HepG2 (cell line): ENCODE data around the gene MLST8. TPM values are rescaled to one million over a fixed set of nuclear protein-coding genes. Genes with fewer than 3 reads are reported as not detected.

Source experiments
- KAT7 ChIP-seq: IDR thresholded peaks from 2 replicates; pipeline ENCODE4 v1.6.1; 2018; ENCODE audit warnings: borderline replicate concordance, missing compliant biosample characterization
- KDM2A ChIP-seq: sonication (generic); formaldehyde crosslinking; IDR thresholded peaks from 2 replicates; pipeline ENCODE4 v1.4.0; 2020; ENCODE audit warnings: low read depth, missing genetic modification reagents, borderline replicate concordance
- NFATC3 ChIP-seq: sonication (generic); formaldehyde crosslinking; IDR thresholded peaks from 2 replicates; pipeline ENCODE4 v1.5.1; 2020; ENCODE audit warnings: mild to moderate bottlenecking, missing genetic modification reagents
- NFYC ChIP-seq: IDR thresholded peaks from 2 replicates; pipeline ENCODE4 v1.6.1; 2016; ENCODE audit warnings: missing genetic modification reagents, missing compliant biosample characterization
- RFXANK ChIP-seq: IDR thresholded peaks from 2 replicates; pipeline ENCODE4 v1.6.1; 2016
- RNF2 ChIP-seq: fragments of 450-650 bp; conservative IDR thresholded peaks from 2 replicates; pipeline ENCODE4 v1.6.1; 2016; ENCODE audit warnings: low read depth
- SMAD1 ChIP-seq: sonication (generic); formaldehyde crosslinking; IDR thresholded peaks from 2 replicates; pipeline ENCODE4 v1.4.0; 2020; ENCODE audit warnings: missing genetic modification reagents, low read depth, mild to moderate bottlenecking, borderline replicate concordance
- SRY ChIP-seq: sonication (generic); formaldehyde crosslinking; IDR thresholded peaks from 2 replicates; pipeline ENCODE4 v1.8.0; 2022; ENCODE audit warnings: mild to moderate bottlenecking, missing genetic modification reagents
- XBP1 ChIP-seq: sonication (generic); formaldehyde crosslinking; IDR thresholded peaks from 2 replicates; pipeline ENCODE4 v1.5.0; 2020; ENCODE audit warnings: missing genetic modification reagents
- YY1 ChIP-seq: IDR thresholded peaks from 2 replicates; pipeline ENCODE4 v1.6.1; 2011; ENCODE audit warnings: low read length, low read depth, moderate library complexity, mild to moderate bottlenecking; ENCODE audit not compliant: insufficient read depth, insufficient replicate concordance
- ZFP41 ChIP-seq: sonication (generic); formaldehyde crosslinking; IDR thresholded peaks from 2 replicates; pipeline ENCODE4 v1.4.0; 2020; ENCODE audit warnings: mild to moderate bottlenecking, missing genetic modification reagents, borderline replicate concordance
- ZFP91 ChIP-seq: sonication (generic); formaldehyde crosslinking; IDR thresholded peaks from 2 replicates; pipeline ENCODE4 v1.9.0; 2022; ENCODE audit warnings: missing genetic modification reagents, mild to moderate bottlenecking, borderline replicate concordance
- ZNF230 ChIP-seq: sonication (generic); formaldehyde crosslinking; IDR thresholded peaks from 2 replicates; pipeline ENCODE4 v1.4.0; 2020; ENCODE audit warnings: mild to moderate bottlenecking, missing genetic modification reagents
- ZNF234 ChIP-seq: sonication (generic); formaldehyde crosslinking; conservative IDR thresholded peaks from 2 replicates; pipeline ENCODE4 v1.5.1; 2020; ENCODE audit warnings: mild to moderate bottlenecking, missing genetic modification reagents
- ZNF333 ChIP-seq: sonication (generic); formaldehyde crosslinking; IDR thresholded peaks from 2 replicates; pipeline ENCODE4 v1.4.0; 2020; ENCODE audit warnings: mild to moderate bottlenecking, missing genetic modification reagents, borderline replicate concordance
- ZNF34 ChIP-seq: sonication (generic); formaldehyde crosslinking; IDR thresholded peaks from 2 replicates; pipeline ENCODE4 v1.4.0; 2020; ENCODE audit warnings: mild to moderate bottlenecking, missing genetic modification reagents, borderline replicate concordance
- ZNF432 ChIP-seq: sonication (generic); formaldehyde crosslinking; IDR thresholded peaks from 2 replicates; pipeline ENCODE4 v1.5.0; 2020; ENCODE audit warnings: missing genetic modification reagents, mild to moderate bottlenecking, borderline replicate concordance
- ZNF879 ChIP-seq: sonication (generic); formaldehyde crosslinking; IDR thresholded peaks from 2 replicates; pipeline ENCODE4 v1.8.1; 2023; ENCODE audit warnings: missing genetic modification reagents
- polyA plus RNA-seq, 8 experiments: library from polyadenylated mRNA; depleted of rRNA in 3 of 8; stranded (reverse) in 7 of 8; unstranded in 1 of 8; fragments of >200 nt; fragmentation: Illumina TruSeq in 4 of 8; extraction: Trizol in 4 of 8; gene quantifications; 2 replicates each; pipeline versions ENCODE4 v1.2.1 to v1.2.3, GENCODE V29; 2011 to 2016; ENCODE audit warnings: low read depth in 4 of 8, missing spikeins in 1 of 8, mixed read lengths in 1 of 8; ENCODE audit not compliant: insufficient read depth in 1 of 8
- total RNA-seq, 5 experiments: library from RNA; depleted of rRNA; stranded (reverse); fragments of >200 nt; fragmentation: Illumina TruSeq; extraction: Trizol; gene quantifications; 2 replicates each; pipeline ENCODE4 v1.2.3, GENCODE V29; 2016; ENCODE audit warnings: low read depth in 1 of 5
- TF ChIP-seq, protein P1 (sequence below): sonication (generic); formaldehyde crosslinking; IDR thresholded peaks from 2 replicates; pipeline ENCODE4 v1.5.0; 2020; ENCODE audit warnings: mild to moderate bottlenecking, missing genetic modification reagents, borderline replicate concordance
- TF ChIP-seq, protein P2 (sequence below): sonication (generic); formaldehyde crosslinking; IDR thresholded peaks from 2 replicates; pipeline ENCODE4 v1.5.1; 2020; ENCODE audit warnings: missing genetic modification reagents, mild to moderate bottlenecking, borderline replicate concordance
- TF ChIP-seq, protein P3 (sequence below): sonication (generic); formaldehyde crosslinking; IDR thresholded peaks from 2 replicates; pipeline ENCODE4 v1.9.0; 2021; ENCODE audit warnings: missing genetic modification reagents, mild to moderate bottlenecking, borderline replicate concordance
- TF ChIP-seq, protein P4 (sequence below): sonication (generic); formaldehyde crosslinking; IDR thresholded peaks from 2 replicates; pipeline ENCODE4 v1.8.0; 2022; ENCODE audit warnings: mild to moderate bottlenecking, missing genetic modification reagents
- TF ChIP-seq, protein P5 (sequence below): IDR thresholded peaks from 2 replicates; pipeline ENCODE4 v1.6.1; 2016; ENCODE audit warnings: missing compliant biosample characterization, missing genetic modification reagents, borderline replicate concordance

Gene MLST8
- total and polyA plus RNA-seq, 2 of the 13 experiments (the other 11 are each of a cell fraction or from before 2014, with no cell fraction given): 30.8 to 72.7 TPM

GRCh38 chr16:2194852-2195321 is 10.4 kb upstream of the MLST8 start (continued):
- TF ChIP-seq ZNF432 (no peak), ZNF34 (CRISPR knock-in tag) (no peak), ZNF234 (no peak), ZNF230 (CRISPR knock-in tag) (no peak), NFATC3 (CRISPR knock-in tag) (no peak), NFYC (CRISPR knock-in tag) (no peak), RFXANK (CRISPR knock-in tag) (no peak), SRY (CRISPR knock-in tag) (no peak), ZNF879 (CRISPR knock-in tag) (no peak), KDM2A (CRISPR knock-in tag) (peak; percentile 19; the same call in 1 of the 2 replicates), SMAD1 (CRISPR knock-in tag) (no peak), ZFP41 (CRISPR knock-in tag) (no peak), ZNF333 (CRISPR knock-in tag) (no peak), KAT7 (no peak), ZFP91 (CRISPR knock-in tag) (no peak), XBP1 (CRISPR knock-in tag) (no peak), RNF2 (no peak), YY1 (no peak)
- TF ChIP-seq, protein P1, sequence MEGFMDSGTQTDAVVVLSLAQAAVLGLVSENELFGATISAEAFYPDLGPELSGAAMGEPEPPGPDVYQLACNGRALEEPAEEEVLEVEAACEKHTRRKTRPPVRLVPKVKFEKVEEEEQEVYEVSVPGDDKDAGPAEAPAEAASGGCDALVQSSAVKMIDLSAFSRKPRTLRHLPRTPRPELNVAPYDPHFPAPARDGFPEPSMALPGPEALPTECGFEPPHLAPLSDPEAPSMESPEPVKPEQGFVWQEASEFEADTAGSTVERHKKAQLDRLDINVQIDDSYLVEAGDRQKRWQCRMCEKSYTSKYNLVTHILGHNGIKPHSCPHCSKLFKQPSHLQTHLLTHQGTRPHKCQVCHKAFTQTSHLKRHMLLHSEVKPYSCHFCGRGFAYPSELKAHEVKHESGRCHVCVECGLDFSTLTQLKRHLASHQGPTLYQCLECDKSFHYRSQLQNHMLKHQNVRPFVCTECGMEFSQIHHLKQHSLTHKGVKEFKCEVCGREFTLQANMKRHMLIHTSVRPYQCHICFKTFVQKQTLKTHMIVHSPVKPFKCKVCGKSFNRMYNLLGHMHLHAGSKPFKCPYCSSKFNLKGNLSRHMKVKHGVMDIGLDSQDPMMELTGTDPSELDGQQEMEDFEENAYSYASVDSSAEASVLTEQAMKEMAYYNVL (CRISPR knock-in tag): no peak
- TF ChIP-seq, protein P2, sequence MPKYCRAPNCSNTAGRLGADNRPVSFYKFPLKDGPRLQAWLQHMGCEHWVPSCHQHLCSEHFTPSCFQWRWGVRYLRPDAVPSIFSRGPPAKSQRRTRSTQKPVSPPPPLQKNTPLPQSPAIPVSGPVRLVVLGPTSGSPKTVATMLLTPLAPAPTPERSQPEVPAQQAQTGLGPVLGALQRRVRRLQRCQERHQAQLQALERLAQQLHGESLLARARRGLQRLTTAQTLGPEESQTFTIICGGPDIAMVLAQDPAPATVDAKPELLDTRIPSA (CRISPR knock-in tag): no peak
- TF ChIP-seq, protein P3, sequence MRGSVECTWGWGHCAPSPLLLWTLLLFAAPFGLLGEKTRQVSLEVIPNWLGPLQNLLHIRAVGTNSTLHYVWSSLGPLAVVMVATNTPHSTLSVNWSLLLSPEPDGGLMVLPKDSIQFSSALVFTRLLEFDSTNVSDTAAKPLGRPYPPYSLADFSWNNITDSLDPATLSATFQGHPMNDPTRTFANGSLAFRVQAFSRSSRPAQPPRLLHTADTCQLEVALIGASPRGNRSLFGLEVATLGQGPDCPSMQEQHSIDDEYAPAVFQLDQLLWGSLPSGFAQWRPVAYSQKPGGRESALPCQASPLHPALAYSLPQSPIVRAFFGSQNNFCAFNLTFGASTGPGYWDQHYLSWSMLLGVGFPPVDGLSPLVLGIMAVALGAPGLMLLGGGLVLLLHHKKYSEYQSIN (CRISPR knock-in tag): no peak
- TF ChIP-seq, protein P4, sequence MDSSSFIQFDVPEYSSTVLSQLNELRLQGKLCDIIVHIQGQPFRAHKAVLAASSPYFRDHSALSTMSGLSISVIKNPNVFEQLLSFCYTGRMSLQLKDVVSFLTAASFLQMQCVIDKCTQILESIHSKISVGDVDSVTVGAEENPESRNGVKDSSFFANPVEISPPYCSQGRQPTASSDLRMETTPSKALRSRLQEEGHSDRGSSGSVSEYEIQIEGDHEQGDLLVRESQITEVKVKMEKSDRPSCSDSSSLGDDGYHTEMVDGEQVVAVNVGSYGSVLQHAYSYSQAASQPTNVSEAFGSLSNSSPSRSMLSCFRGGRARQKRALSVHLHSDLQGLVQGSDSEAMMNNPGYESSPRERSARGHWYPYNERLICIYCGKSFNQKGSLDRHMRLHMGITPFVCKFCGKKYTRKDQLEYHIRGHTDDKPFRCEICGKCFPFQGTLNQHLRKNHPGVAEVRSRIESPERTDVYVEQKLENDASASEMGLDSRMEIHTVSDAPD (CRISPR knock-in tag): no peak
- TF ChIP-seq, protein P5, sequence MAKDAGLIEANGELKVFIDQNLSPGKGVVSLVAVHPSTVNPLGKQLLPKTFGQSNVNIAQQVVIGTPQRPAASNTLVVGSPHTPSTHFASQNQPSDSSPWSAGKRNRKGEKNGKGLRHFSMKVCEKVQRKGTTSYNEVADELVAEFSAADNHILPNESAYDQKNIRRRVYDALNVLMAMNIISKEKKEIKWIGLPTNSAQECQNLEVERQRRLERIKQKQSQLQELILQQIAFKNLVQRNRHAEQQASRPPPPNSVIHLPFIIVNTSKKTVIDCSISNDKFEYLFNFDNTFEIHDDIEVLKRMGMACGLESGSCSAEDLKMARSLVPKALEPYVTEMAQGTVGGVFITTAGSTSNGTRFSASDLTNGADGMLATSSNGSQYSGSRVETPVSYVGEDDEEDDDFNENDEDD (CRISPR knock-in tag): no peak
